Common myeloid progenitor, CD34-positive (primary cell): ENCODE results near the gene PARP16.
A peak's percentile ranks its signal among the peaks of the same experiment; 100 is the strongest.

Source experiments
- CTCF ChIA-PET: fragments of 350-600 bp; sonication (Branson Sonifier 250); formaldehyde crosslinking; loops from one replicate; lab custom pipeline; 2021; ENCODE audit warnings: antibody characterized with exemption; lab: Charles Lee
- POLR2A ChIA-PET: fragments of 350-600 bp; sonication (Branson Sonifier 250); formaldehyde crosslinking; loops from one replicate; lab custom pipeline; 2021; ENCODE audit warnings: antibody characterized with exemption; lab: Charles Lee
- DNase-seq, 3 donors: peaks; one replicate each; pipeline versions ENCODE4 v3.0.0 to v3.0.0-alpha.2; 2013
- H3K27ac ChIP-seq, 2 experiments: 1 replicate in 1 of 2; 2 replicates in 1 of 2; pipeline ENCODE4 v1.7.0; 2013; ENCODE audit warnings: inconsistent platforms in 2 of 2, low read length in 2 of 2, mild to moderate bottlenecking in 2 of 2, low read depth in 1 of 2, moderate library complexity in 1 of 2; ENCODE audit not compliant: severe bottlenecking in 2 of 2, insufficient read depth in 1 of 2, poor library complexity in 1 of 2
- H3K27me3 ChIP-seq, 5 experiments: replicated peaks in 2 of 5; 1 replicate in 3 of 5; 2 replicates in 2 of 5; pipeline versions ENCODE4 v1.6.1 to v1.7.0; 2013; ENCODE audit warnings: low read length in 4 of 5, mild to moderate bottlenecking in 2 of 5, moderate library complexity in 2 of 5, inconsistent platforms in 1 of 5; ENCODE audit not compliant: insufficient read depth in 5 of 5, control insufficient read depth in 4 of 5
- H3K36me3 ChIP-seq, 4 experiments: 1 replicate in 2 of 4; 2 replicates in 2 of 4; pipeline versions ENCODE4 v1.6.1 to v1.7.0; 2013; ENCODE audit warnings: low read length in 3 of 4, control low read depth in 1 of 4, mild to moderate bottlenecking in 1 of 4; ENCODE audit not compliant: control insufficient read depth in 4 of 4, insufficient read depth in 4 of 4
- H3K4me1 ChIP-seq, 4 experiments: 1 replicate in 3 of 4; 2 replicates in 1 of 4; pipeline versions ENCODE4 v1.6.1 to v1.7.1; 2013; ENCODE audit warnings: low read length in 3 of 4, mild to moderate bottlenecking in 3 of 4, control low read depth in 1 of 4, inconsistent platforms in 1 of 4, moderate library complexity in 1 of 4; ENCODE audit not compliant: control insufficient read depth in 4 of 4, insufficient read depth in 4 of 4; ENCODE audit errors: control extremely low read depth in 1 of 4
- H3K4me3 ChIP-seq, 7 experiments: 1 replicate in 4 of 7; 2 replicates in 3 of 7; pipeline versions ENCODE4 v1.5.1 to v1.7.0; 2013; ENCODE audit warnings: mild to moderate bottlenecking in 7 of 7, low read length in 6 of 7, moderate library complexity in 6 of 7, inconsistent platforms in 2 of 7, low read depth in 2 of 7, control low read depth in 1 of 7; ENCODE audit not compliant: insufficient read depth in 4 of 7, control insufficient read depth in 1 of 7; ENCODE audit errors: extremely low read depth in 1 of 7
- H3K9me3 ChIP-seq, 5 experiments: 1 replicate in 4 of 5; 2 replicates in 1 of 5; pipeline versions ENCODE4 v1.6.1 to v1.7.1; 2013; ENCODE audit warnings: low read length in 4 of 5, mild to moderate bottlenecking in 2 of 5, inconsistent platforms in 1 of 5, low read depth in 1 of 5, moderate library complexity in 1 of 5; ENCODE audit not compliant: control insufficient read depth in 4 of 5, insufficient read depth in 2 of 5; ENCODE audit errors: control extremely low read depth in 1 of 5
- WGBS: methylation state at CpG from one replicate; pipeline ENCODE4 v1.1.5; 2013; ENCODE audit not compliant: insufficient coverage; 5-methylcytosine and 5-hydroxymethylcytosine counted together

PARP16 gene

DNA sequence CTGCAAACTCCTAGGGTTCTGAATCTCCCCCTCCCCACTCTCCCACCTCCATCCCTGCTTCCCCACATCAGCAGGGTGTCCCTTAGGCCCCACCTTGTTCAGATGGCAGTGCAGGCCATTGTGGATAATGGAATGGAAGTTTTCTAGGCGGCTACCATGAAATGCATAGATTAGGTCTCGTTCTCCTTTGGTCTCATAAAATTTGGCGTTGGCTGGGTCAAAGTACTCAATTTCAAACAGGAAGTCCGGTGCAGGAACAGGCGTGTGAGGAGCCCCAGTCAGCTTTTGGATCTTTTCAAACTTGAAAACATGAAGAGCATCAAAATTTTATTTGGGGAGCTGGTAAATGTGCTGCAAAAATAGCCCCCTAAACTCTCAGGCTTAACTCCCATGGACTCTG is 20.2 kb downstream of the PARP16 start:
- Histone ChIP-seq H3K27me3 (no peaks in the 10 kb centered on the region), H3K9me3 (no peaks in the 10 kb centered on the region), H3K4me1 (peaks cover 0 to 4% (median 0%) of the 10 kb centered on the region in 4 experiments), H3K27ac (no peak overlapping the region), H3K36me3 (peaks cover 9 to 44% (median 11%) of the 10 kb centered on the region in 4 experiments), H3K4me3 (no peak overlapping the region)
- WGBS, result 88% methylated on average over 5 of the region's 5 CpGs
- ChIA-PET POLR2A (no interaction called here), CTCF (interaction anchor here (0.8 kb wide), 1 partner anchor 9 kb away, joined by 3 read pairs; no protein-coding TSS in a partner anchor)
- DNase-seq, result no peak

DNA sequence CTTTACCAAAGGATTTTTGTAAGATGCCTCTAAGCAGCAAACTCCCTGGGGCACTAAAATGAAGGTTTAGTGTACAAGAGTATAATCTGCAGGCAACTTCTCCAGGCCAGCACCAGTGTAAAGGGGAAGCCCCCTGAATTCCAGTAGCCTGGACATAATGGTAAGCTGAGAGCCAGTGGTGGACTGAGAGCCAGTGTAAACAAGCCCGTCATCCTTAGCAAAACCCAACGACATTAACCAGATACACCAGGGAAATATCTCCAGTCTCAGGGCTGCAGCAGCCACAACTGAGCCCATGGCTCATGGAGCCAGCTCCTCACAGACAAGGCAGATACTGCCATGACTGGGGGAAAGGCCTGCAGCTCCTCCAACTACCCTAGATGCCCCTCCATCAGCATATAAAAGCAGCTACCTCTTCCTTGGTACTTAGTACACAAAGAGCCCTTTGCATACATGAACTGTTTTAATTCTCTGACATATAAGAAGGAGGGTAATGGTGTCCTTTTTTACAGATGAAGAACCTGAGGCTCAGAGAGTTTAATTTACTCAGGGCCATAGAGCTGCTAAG is 21.7 kb downstream of the PARP16 start:
- Histone ChIP-seq H3K36me3 (peaks cover 9 to 42% (median 17%) of the 10 kb centered on the region in 4 experiments), H3K4me3 (no peak overlapping the region), H3K27me3 (no peaks in the 10 kb centered on the region), H3K27ac (no peak overlapping the region), H3K4me1 (peaks cover 0 to 12% (median 6%) of the 10 kb centered on the region in 4 experiments), H3K9me3 (no peaks in the 10 kb centered on the region)
- POLR2A ChIA-PET, result no interaction called here
- CTCF ChIA-PET, result interaction anchor here (1.2 to 1.4 kb wide), 6 partner anchors 9 to 77 kb away, joined by 3 to 6 read pairs (median 4); no protein-coding TSS in a partner anchor
- WGBS, result 100% methylated on average over 1 of the region's 2 CpGs
- DNase-seq, result no peak

- WGBS, result 92% methylated on average over 2 of the region's 4 CpGs
- DNase-seq, result no peak
- H3K27me3 ChIP-seq, result no peaks in the 10 kb centered on the region
- no peak overlapping the region for H3K4me3 ChIP-seq
- CTCF ChIA-PET, result interaction anchor here (0.6 to 1.4 kb wide), 2 partner anchors 15 to 591 kb away, joined by 3 to 4 read pairs; no protein-coding TSS in a partner anchor
- no peak overlapping the region for H3K27ac ChIP-seq
- peaks cover 0 to 28% (median 18%) of the 10 kb centered on the region in 4 experiments for H3K4me1 ChIP-seq
- H3K9me3 ChIP-seq, result no peaks in the 10 kb centered on the region
- POLR2A ChIA-PET, result no interaction called here
- H3K36me3 ChIP-seq, result peaks cover 6 to 35% (median 21%) of the 10 kb centered on the region in 4 experiments
These were observed 23.4 kb downstream of the PARP16 start for GRCh38 chr15:65263313-65263712.

DNA sequence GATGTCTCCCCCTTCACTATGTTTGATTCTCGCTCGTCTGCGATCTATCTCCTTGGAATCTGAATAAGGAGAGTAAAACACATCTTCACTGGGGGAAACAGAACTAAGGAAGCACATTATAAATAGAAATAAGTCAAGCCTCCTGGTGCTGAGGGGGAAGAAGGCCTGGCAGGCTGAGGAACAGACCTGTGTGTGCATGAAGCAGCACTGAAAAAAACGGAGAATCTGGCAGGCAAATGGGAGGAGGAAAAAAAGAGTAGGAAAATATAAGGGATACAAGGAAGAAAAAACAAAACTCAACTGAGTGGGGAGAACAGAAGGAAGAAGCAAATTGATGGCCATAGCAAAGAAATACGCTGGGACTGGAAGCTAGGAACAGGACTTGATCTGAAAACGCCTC is 25.7 kb downstream of the PARP16 start:
- ChIA-PET CTCF (interaction anchor here (1.5 kb wide), 1 partner anchor 10 kb away, joined by 4 read pairs; no protein-coding TSS in a partner anchor), POLR2A (no interaction called here)
- WGBS, result 50% methylated on average over 1 of the region's 6 CpGs
- Histone ChIP-seq H3K27me3 (no peaks in the 10 kb centered on the region), H3K27ac (no peak overlapping the region), H3K36me3 (peaks cover 3 to 33% (median 22%) of the 10 kb centered on the region in 4 experiments), H3K9me3 (no peaks in the 10 kb centered on the region), H3K4me3 (no peak overlapping the region), H3K4me1 (peaks cover 5 to 45% (median 27%) of the 10 kb centered on the region in 4 experiments)
- no peak for DNase-seq

DNA sequence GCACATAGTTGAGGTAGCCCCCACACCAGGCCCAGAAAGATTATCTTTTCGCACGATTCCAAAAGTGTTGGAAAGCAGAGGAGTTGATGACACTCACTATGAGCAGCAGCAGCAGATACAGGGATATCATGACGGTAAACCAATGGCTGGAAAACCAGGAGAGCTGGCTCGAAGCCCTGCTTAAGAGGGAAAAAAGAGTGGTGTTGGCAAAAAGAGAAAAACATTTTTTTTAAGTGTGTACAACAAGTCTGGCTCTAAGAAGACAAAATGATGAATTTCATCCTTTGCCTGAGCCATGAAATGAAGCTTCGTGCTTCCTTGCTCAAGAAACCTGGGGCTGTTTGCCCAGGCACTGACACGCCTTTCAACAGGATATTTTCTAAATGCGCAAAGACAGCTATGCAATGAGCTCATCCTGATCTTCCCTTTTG is 27.3 kb downstream of the PARP16 start:
- no peaks in the 10 kb centered on the region for H3K27me3 ChIP-seq
- POLR2A ChIA-PET, result interaction anchor here (1.0 kb wide), 1 partner anchor 19 kb away, joined by 4 read pairs; no protein-coding TSS in a partner anchor
- no peak for DNase-seq
- 84% methylated on average over 7 of the region's 7 CpGs for WGBS
- peak overlapping the region in 1 of 7 experiments; percentile 8 for H3K4me3 ChIP-seq
- peaks cover 5 to 60% (median 33%) of the 10 kb centered on the region in 4 experiments for H3K4me1 ChIP-seq
- H3K27ac ChIP-seq, result peak overlapping the region in 1 of 2 experiments; percentile 60
- no peaks in the 10 kb centered on the region for H3K9me3 ChIP-seq
- H3K36me3 ChIP-seq, result peaks cover 3 to 33% (median 18%) of the 10 kb centered on the region in 4 experiments
- CTCF ChIA-PET, result interaction anchor here (0.8 to 2.4 kb wide), 4 partner anchors 10 to 37 kb away, joined by 3 to 13 read pairs (median 6); no protein-coding TSS in a partner anchor

DNA sequence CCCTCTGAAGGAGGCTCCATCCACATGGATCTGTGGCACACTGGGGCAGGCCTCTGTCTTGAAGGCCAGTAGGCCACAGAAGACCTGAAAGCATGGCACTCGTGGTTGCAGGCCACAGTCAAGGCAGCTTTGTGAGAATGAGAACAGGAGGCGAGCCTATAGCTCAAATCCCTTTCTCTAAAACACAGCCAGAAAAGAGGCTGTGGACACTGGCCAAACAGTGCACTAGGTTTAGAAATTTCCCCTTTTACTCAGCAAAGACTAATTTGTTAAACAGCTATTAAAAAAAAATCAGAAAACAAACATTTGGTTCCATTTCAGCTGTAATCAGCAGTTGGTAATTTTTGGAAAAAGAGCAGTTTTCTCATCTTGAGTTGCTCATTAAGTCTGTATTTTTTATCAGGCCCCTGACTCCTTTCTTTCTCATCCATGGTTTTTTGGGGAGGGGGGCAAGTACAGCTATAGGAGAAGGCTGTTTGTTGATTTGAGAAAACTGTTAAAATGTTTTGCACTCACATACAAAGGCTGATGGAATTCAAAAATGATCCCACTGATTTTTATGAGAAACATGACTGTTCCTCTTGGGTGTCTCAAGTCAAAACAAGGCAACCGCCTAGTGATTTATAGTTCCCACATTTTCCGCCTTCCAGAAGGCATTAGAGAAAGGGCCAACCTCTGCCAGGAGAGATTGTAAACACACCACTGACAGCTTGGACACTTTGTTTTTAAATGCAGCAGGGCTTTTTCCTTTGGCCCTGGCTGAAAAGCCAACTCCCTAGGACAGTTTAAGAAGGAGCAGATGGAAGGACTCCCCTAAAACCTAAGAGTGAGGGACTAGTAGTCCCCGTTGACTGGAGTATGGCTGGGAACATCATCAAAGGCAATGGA is 28.1 kb downstream of the PARP16 start:
- H3K36me3 ChIP-seq, result peaks cover 0 to 33% (median 15%) of the 10 kb centered on the region in 4 experiments
- WGBS, result 22% methylated on average over 5 of the region's 5 CpGs
- H3K4me3 ChIP-seq, result peak overlapping the region in 1 of 7 experiments; percentile 31
- ChIA-PET POLR2A (interaction anchor here (0.6 to 1.0 kb wide), 2 partner anchors 20 to 44 kb away, joined by 3 to 4 read pairs; no protein-coding TSS in a partner anchor), CTCF (interaction anchor here (2.4 kb wide), 2 partner anchors 10 to 13 kb away, joined by 8 to 13 read pairs; no protein-coding TSS in a partner anchor)
- peaks cover 5 to 63% (median 34%) of the 10 kb centered on the region in 4 experiments for H3K4me1 ChIP-seq
- DNase-seq, result peak; percentile 55 to 83 (median 74)
- H3K27ac ChIP-seq, result peak overlapping the region; percentile 2 to 76
- no peaks in the 10 kb centered on the region for H3K27me3 ChIP-seq
- H3K9me3 ChIP-seq, result no peaks in the 10 kb centered on the region
